Heart left ventricle (tissue), 13 donors: ENCODE data around the gene OR10H1.

Experiments used
- POLR2A ChIP-seq, 2 donors: fragments of 450-650 bp; IDR thresholded peaks; one replicate each; pipeline ENCODE4 v1.6.1; 2017; ENCODE audit warnings: antibody characterized with exemption in 2 of 2, mild to moderate bottlenecking in 2 of 2, moderate library complexity in 2 of 2
- TF ChIP-seq, protein P1 (sequence below), 12 donors: fragments of 200-600 bp; sonication (generic) in 4 of 12; IDR thresholded peaks; one replicate each; pipeline versions ENCODE4 v1.5.0 to v1.8.0; 2018 to 2022; ENCODE audit warnings: antibody characterized with exemption in 12 of 12, mild to moderate bottlenecking in 5 of 12
- donor health status: ischemic (EF 13 %, LVEDD 7.1; RV severe dilation, severe dysfunction).
- donor health status: DM: no; HTN: yes; CAD: no.
- donor health status: DM: no; HTN: no; CAD: no.
- donor health status: ischemic (EF 25% LVEDD 6.9; RV normal size, moderate dysfunction).
- donor health status: ischemic (EF 25% LVEDD 5.7; RV mildly dilated, moderate dysfunction).
- donor health status: ischemic (EF 35%, LVEDD 5.7; RV mildly dilated, moderate dysfunction).
- donor health status: nonischemic (EF 11% LVEDD 7.7; RV severe dilation, severe dysfunction).
- donor health status: DM: yes; HTN: yes; CAD: no.
- donor health status: PGD.
- donor health status: ischemic (EF 29% LVEDD 5.4; RV normal size, mild dysfunction).
- donor health status: nonischemic (EF 23%, LVEDD 6.1; RV moderate dilation, normal function).

DNA sequence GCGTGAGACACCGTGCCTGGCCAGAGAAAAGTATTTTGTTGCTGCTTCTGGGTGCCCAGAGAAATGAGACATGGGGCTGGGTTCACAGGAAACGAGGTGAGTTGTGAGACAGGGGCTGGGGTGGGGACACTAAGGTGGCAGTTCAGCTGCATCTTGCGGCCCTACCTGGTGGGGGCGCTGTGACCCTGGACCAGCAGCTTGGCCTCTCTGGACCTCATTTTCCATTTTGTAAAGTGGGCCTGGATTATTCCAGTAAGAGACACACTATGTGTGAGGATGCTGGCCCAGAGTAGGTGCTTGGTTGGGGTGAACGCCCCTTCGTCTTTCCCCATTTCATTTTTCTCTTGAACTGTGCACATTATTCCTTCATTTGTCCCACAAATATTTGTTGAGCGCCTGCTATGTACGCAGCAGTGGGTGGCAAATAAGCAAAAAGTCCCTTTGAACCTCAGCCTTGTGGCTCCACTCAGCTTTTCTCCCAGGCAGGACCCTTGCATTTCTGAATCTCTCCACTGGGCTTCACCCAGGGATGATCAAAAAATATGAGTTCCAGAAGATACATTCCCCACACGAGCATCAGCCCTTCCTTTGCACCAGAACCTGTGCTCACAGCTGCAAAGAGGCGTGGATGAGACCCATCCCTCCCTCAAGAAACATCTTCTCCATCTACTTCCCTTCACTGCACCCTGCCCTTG is 26.6 kb upstream of the OR10H1 start:
- TF ChIP-seq, protein P1, sequence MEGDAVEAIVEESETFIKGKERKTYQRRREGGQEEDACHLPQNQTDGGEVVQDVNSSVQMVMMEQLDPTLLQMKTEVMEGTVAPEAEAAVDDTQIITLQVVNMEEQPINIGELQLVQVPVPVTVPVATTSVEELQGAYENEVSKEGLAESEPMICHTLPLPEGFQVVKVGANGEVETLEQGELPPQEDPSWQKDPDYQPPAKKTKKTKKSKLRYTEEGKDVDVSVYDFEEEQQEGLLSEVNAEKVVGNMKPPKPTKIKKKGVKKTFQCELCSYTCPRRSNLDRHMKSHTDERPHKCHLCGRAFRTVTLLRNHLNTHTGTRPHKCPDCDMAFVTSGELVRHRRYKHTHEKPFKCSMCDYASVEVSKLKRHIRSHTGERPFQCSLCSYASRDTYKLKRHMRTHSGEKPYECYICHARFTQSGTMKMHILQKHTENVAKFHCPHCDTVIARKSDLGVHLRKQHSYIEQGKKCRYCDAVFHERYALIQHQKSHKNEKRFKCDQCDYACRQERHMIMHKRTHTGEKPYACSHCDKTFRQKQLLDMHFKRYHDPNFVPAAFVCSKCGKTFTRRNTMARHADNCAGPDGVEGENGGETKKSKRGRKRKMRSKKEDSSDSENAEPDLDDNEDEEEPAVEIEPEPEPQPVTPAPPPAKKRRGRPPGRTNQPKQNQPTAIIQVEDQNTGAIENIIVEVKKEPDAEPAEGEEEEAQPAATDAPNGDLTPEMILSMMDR (IDR thresholded peaks at IDR 0.05) = no peak
- TF ChIP-seq POLR2A (IDR thresholded peaks at IDR 0.05) = no peak
